ENCODE data around the gene RBMS1.

DNA sequence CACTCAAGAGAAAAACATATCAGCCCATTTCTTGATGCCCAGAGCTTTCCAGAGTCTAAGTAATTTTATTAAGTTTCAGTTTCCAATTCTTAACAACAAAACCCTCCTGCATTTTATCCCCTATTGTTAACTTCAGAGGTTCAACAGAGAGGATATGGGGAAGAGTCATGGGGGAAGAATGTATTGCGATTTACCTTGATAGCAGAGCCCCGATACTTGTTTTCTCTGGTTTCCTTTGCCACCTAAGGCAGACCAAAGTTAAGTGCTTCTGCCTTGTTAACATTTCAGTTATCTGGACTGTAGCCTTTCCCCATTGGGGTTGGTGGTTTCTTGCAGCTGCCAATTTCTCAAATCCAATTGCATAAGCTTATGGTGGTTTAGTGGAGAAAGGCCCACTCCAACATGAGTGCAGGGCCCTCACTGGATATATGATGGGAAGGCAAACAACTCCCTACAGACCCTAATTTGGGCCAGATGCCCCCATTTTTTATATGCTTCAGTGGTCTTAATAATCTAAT lies 211.5 kb downstream of the RBMS1 start:
- no peak for TF ChIP-seq POLR2A (IDR thresholded peaks at IDR 0.05)
- TF ChIP-seq, protein P1, sequence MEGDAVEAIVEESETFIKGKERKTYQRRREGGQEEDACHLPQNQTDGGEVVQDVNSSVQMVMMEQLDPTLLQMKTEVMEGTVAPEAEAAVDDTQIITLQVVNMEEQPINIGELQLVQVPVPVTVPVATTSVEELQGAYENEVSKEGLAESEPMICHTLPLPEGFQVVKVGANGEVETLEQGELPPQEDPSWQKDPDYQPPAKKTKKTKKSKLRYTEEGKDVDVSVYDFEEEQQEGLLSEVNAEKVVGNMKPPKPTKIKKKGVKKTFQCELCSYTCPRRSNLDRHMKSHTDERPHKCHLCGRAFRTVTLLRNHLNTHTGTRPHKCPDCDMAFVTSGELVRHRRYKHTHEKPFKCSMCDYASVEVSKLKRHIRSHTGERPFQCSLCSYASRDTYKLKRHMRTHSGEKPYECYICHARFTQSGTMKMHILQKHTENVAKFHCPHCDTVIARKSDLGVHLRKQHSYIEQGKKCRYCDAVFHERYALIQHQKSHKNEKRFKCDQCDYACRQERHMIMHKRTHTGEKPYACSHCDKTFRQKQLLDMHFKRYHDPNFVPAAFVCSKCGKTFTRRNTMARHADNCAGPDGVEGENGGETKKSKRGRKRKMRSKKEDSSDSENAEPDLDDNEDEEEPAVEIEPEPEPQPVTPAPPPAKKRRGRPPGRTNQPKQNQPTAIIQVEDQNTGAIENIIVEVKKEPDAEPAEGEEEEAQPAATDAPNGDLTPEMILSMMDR (IDR thresholded peaks at IDR 0.05), result no peak

Data from vagina (tissue), 2 donors.